CD4-positive, alpha-beta memory T cell (primary cell): ENCODE data around the gene C4B. TPM values are rescaled to one million over a fixed set of nuclear protein-coding genes. Genes with fewer than 3 reads are reported as not detected.
"Not testable (repeated sequence)": the region's sequence is repeated elsewhere in the genome, so short reads cannot be mapped to it uniquely, and the experiment has no call there.

Source experiments
- CTCF ChIA-PET: fragments of 350-600 bp; sonication (Branson Sonifier 250); formaldehyde crosslinking; loops from one replicate; lab custom pipeline; 2021; ENCODE audit warnings: inconsistent platforms; ENCODE audit not compliant: partially characterized antibody; lab: Charles Lee
- POLR2A ChIA-PET: fragments of 350-600 bp; sonication (Branson Sonifier 250); formaldehyde crosslinking; loops from one replicate; lab custom pipeline; 2021; ENCODE audit not compliant: partially characterized antibody; lab: Charles Lee
- DNase-seq, 5 donors: peaks; one replicate each; pipeline versions ENCODE4 v3.0.0 to v3.0.0-alpha.2; 2020 to 2022; ENCODE audit warnings: mixed read lengths in 1 of 5
- H3K27ac ChIP-seq: one replicate; pipeline ENCODE4 v1.7.0; 2013; ENCODE audit warnings: low read depth, low read length
- H3K27me3 ChIP-seq: 2 replicates; pipeline ENCODE4 v1.7.0; 2013; ENCODE audit warnings: mild to moderate bottlenecking, low read length, moderate library complexity; ENCODE audit not compliant: insufficient read depth
- H3K36me3 ChIP-seq: 2 replicates; pipeline ENCODE4 v1.7.0; 2013; ENCODE audit warnings: mild to moderate bottlenecking, low read length, moderate library complexity; ENCODE audit not compliant: insufficient read depth
- H3K4me1 ChIP-seq: 2 replicates; pipeline ENCODE4 v1.7.0; 2013; ENCODE audit warnings: mild to moderate bottlenecking, low read length, moderate library complexity; ENCODE audit not compliant: insufficient read depth
- H3K4me3 ChIP-seq, 2 donors: one replicate each; pipeline ENCODE4 v1.7.0; 2013; ENCODE audit warnings: low read length in 2 of 2, mild to moderate bottlenecking in 1 of 2
- H3K9me3 ChIP-seq, 2 donors: one replicate each; pipeline ENCODE4 v1.7.0; 2013; ENCODE audit warnings: low read length in 2 of 2, control low read depth in 1 of 2; ENCODE audit not compliant: control insufficient read depth in 1 of 2
- H3K27ac Mint-ChIP-seq, 7 donors: one replicate each; pipeline ENCODE4 v1.8.0; 2020 to 2021; ENCODE audit warnings: mixed read lengths in 7 of 7, mild to moderate bottlenecking in 6 of 7, inconsistent platforms in 3 of 7, moderate library complexity in 3 of 7
- H3K27me3 Mint-ChIP-seq, 2 donors: one replicate each; pipeline ENCODE4 v1.8.0; 2020 to 2021; ENCODE audit warnings: mixed read lengths in 2 of 2
- H3K36me3 Mint-ChIP-seq, 2 donors: one replicate each; pipeline ENCODE4 v1.8.0; 2020 to 2021; ENCODE audit warnings: mixed read lengths in 2 of 2, inconsistent platforms in 1 of 2, mild to moderate bottlenecking in 1 of 2
- H3K4me1 Mint-ChIP-seq, 4 donors: one replicate each; pipeline ENCODE4 v1.8.0; 2020 to 2021; ENCODE audit warnings: mixed read lengths in 4 of 4, mild to moderate bottlenecking in 1 of 4
- H3K4me3 Mint-ChIP-seq, 8 donors: one replicate each; pipeline ENCODE4 v1.8.0; 2020 to 2021; ENCODE audit warnings: mixed read lengths in 8 of 8, mild to moderate bottlenecking in 7 of 8, moderate library complexity in 6 of 8, inconsistent platforms in 3 of 8
- H3K9me3 Mint-ChIP-seq, 8 donors: one replicate each; pipeline ENCODE4 v1.8.0; 2020 to 2021; ENCODE audit warnings: mixed read lengths in 8 of 8, mild to moderate bottlenecking in 5 of 8, inconsistent platforms in 3 of 8, moderate library complexity in 1 of 8
- intact Hi-C: fragments of 100-400 bp; cut with micrococcal nuclease; formaldehyde crosslinking; loops from one replicate; pipeline ENCODE4 v1.15.1; 2023
- polyA plus RNA-seq, 2 donors: library from polyadenylated mRNA; unstranded; fragments of 300-500 nt; fragmentation: Illumina TruSeq; gene quantifications; one replicate each; pipeline ENCODE4 v1.2.3, GENCODE V29; 2021
- total RNA-seq, 2 experiments: library from RNA; stranded (reverse); gene quantifications; one replicate each; pipeline ENCODE4 v1.2.3, GENCODE V29; 2021

The C4B gene
- total and polyA plus RNA-seq, 4 experiments from 2014 or later = 0.36 to 5.8 (median 5.0) TPM; not detected in 1

- H3K4me1 ChIP-seq = not testable (repeated sequence)
- peaks cover 6 to 10% (median 7%) of the 10 kb centered on the region in 4 donors for H3K4me1 Mint-ChIP-seq
These were observed 20.9 kb downstream of the C4B start for GRCh38 chr6:32035283-32036013.

GRCh38 chr6:32037136-32037535 lies 22.5 kb downstream of the C4B start:
- DNase-seq, POLR2A ChIA-PET, H3K27ac ChIP-seq, H3K36me3 Mint-ChIP-seq, H3K9me3 Mint-ChIP-seq, intact Hi-C loops, H3K27me3 Mint-ChIP-seq, H3K27ac Mint-ChIP-seq, H3K27me3 ChIP-seq, H3K9me3 ChIP-seq, H3K4me3 ChIP-seq, H3K4me3 Mint-ChIP-seq, CTCF ChIA-PET, H3K36me3 ChIP-seq, H3K4me1 ChIP-seq: not testable (repeated sequence)
- H3K4me1 Mint-ChIP-seq = peaks cover 6 to 10% (median 7%) of the 10 kb centered on the region in 4 donors

More at GRCh38 chr6:32035283-32036013, 20.9 kb downstream of the C4B start:
- H3K27ac ChIP-seq, DNase-seq, CTCF ChIA-PET, H3K9me3 Mint-ChIP-seq, intact Hi-C loops, POLR2A ChIA-PET, H3K4me3 ChIP-seq, H3K36me3 ChIP-seq, H3K27ac Mint-ChIP-seq, H3K27me3 ChIP-seq, H3K36me3 Mint-ChIP-seq, H3K4me3 Mint-ChIP-seq, H3K27me3 Mint-ChIP-seq, H3K9me3 ChIP-seq: not testable (repeated sequence)

GRCh38 chr6:32037598-32038524 lies 23.3 kb downstream of the C4B start, which contains the start of gene CYP21A2:
TSS of gene CYP21A2 (plus strand) at chr6:32038415. CDS start at chr6:32038423, 8 bp downstream.
- Mint-ChIP-seq H3K4me1 (peaks cover 6 to 10% (median 7%) of the 10 kb centered on the region in 4 donors), H3K27ac (peak within 1 kb of the TSS; percentile 28 to 91 (median 79)), H3K4me3 (peak within 1 kb of the TSS in 2 of 8 donors; percentile 53 to 58)
- H3K36me3 ChIP-seq, H3K27me3 ChIP-seq, H3K4me1 ChIP-seq, intact Hi-C loops, H3K27me3 Mint-ChIP-seq, H3K4me3 ChIP-seq, H3K9me3 ChIP-seq, POLR2A ChIA-PET, H3K9me3 Mint-ChIP-seq, H3K36me3 Mint-ChIP-seq, H3K27ac ChIP-seq, CTCF ChIA-PET: not testable (repeated sequence)
- DNase-seq = peak in 1 of 5 donors; percentile 4

GRCh38 chr6:32038878-32039277 lies 24.3 kb downstream of the C4B start:
- H3K9me3 Mint-ChIP-seq, H3K27me3 ChIP-seq, H3K9me3 ChIP-seq, H3K36me3 Mint-ChIP-seq, H3K4me3 ChIP-seq, DNase-seq, H3K27ac Mint-ChIP-seq, H3K27ac ChIP-seq, H3K4me1 ChIP-seq, intact Hi-C loops, POLR2A ChIA-PET, H3K27me3 Mint-ChIP-seq, CTCF ChIA-PET, H3K36me3 ChIP-seq, H3K4me3 Mint-ChIP-seq: not testable (repeated sequence)
- peaks cover 6 to 10% (median 7%) of the 10 kb centered on the region in 4 donors for H3K4me1 Mint-ChIP-seq

DNA sequence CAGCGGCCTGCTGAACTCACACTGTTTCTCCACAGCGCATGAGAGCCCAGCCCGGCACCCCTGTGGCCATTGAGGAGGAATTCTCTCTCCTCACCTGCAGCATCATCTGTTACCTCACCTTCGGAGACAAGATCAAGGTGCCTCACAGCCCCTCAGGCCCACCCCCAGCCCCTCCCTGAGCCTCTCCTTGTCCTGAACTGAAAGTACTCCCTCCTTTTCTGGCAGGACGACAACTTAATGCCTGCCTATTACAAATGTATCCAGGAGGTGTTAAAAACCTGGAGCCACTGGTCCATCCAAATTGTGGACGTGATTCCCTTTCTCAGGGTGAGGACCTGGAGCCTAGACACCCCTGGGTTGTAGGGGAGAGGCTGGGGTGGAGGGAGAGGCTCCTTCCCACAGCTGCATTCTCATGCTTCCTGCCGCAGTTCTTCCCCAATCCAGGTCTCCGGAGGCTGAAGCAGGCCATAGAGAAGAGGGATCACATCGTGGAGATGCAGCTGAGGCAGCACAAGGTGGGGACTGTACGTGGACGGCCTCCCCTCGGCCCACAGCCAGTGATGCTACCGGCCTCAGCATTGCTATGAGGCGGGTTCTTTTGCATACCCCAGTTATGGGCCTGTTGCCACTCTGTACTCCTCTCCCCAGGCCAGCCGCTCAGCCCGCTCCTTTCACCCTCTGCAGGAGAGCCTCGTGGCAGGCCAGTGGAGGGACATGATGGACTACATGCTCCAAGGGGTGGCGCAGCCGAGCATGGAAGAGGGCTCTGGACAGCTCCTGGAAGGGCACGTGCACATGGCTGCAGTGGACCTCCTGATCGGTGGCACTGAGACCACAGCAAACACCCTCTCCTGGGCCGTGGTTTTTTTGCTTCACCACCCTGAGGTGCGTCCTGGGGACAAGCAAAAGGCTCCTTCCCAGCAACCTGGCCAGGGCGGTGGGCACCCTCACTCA lies 25.0 kb downstream of the C4B start:
- H3K27ac Mint-ChIP-seq, H3K27me3 ChIP-seq, H3K9me3 ChIP-seq, POLR2A ChIA-PET, DNase-seq, H3K27me3 Mint-ChIP-seq, CTCF ChIA-PET, H3K36me3 Mint-ChIP-seq, H3K4me3 Mint-ChIP-seq, H3K4me3 ChIP-seq, H3K27ac ChIP-seq, H3K4me1 ChIP-seq, H3K36me3 ChIP-seq, H3K9me3 Mint-ChIP-seq: not testable (repeated sequence)
- intact Hi-C loops = loop anchor here (10.0 kb wide), 1 partner anchor 115 kb away; the partner anchor contains the start of genes PPT2 and PRRT1
- H3K4me1 Mint-ChIP-seq = peaks cover 6 to 10% (median 7%) of the 10 kb centered on the region in 4 donors

DNA sequence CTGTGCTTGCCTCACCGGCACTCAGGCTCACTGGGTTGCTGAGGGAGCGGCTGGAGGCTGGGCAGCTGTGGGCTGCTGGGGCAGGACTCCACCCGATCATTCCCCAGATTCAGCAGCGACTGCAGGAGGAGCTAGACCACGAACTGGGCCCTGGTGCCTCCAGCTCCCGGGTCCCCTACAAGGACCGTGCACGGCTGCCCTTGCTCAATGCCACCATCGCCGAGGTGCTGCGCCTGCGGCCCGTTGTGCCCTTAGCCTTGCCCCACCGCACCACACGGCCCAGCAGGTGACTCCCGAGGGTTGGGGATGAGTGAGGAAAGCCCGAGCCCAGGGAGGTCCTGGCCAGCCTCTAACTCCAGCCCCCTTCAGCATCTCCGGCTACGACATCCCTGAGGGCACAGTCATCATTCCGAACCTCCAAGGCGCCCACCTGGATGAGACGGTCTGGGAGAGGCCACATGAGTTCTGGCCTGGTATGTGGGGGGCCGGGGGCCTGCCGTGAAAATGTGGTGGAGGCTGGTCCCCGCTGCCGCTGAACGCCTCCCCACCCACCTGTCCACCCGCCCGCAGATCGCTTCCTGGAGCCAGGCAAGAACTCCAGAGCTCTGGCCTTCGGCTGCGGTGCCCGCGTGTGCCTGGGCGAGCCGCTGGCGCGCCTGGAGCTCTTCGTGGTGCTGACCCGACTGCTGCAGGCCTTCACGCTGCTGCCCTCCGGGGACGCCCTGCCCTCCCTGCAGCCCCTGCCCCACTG lies 25.9 kb downstream of the C4B start:
- H3K36me3 Mint-ChIP-seq, H3K27me3 ChIP-seq, H3K9me3 ChIP-seq, DNase-seq, H3K4me3 ChIP-seq, H3K27me3 Mint-ChIP-seq, H3K27ac ChIP-seq, POLR2A ChIA-PET, H3K36me3 ChIP-seq, H3K9me3 Mint-ChIP-seq, H3K27ac Mint-ChIP-seq, H3K4me1 ChIP-seq, CTCF ChIA-PET, H3K4me3 Mint-ChIP-seq: not testable (repeated sequence)
- peaks cover 6 to 10% (median 7%) of the 10 kb centered on the region in 4 donors for H3K4me1 Mint-ChIP-seq
- intact Hi-C loops = loop anchor here (10.0 kb wide), 1 partner anchor 114 kb away; the partner anchor contains the start of genes PPT2 and PRRT1
